HG03469 (cell line): ENCODE data around the gene LYRM4.

Source experiments
- ATAC-seq: cut with Tn5 transposase; IDR thresholded peaks from one replicate; pipeline ENCODE4 v1.9.1; 2021; ENCODE audit warnings: mild to moderate bottlenecking, moderate library complexity, moderate number of reproducible peaks; ENCODE audit not compliant: unreplicated experiment

LYRM4 gene

DNA sequence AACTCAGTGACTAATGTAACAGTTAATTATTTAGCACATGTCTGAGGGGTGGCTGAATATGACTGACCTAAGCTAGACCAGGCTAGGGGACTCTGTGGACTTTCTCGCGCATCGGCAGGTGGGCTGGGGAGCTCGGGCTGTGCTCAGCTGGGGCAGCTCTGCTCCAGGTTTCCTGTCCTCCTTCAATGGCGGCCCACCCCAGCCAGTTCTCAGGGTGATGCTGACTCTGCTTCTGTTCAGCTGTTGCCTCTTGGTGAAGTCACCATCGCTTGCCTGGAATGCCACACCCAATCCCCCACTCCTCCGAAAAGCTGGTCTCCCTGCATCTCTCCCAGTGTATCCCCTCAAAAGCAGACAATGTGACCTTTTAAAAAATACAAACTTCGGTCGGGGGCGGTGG, 155.6 kb downstream of the LYRM4 start:
- ATAC-seq = no peak

GRCh38 chr6:5104667-5105066, 156.1 kb downstream of the LYRM4 start:
- ATAC-seq = no peak

DNA sequence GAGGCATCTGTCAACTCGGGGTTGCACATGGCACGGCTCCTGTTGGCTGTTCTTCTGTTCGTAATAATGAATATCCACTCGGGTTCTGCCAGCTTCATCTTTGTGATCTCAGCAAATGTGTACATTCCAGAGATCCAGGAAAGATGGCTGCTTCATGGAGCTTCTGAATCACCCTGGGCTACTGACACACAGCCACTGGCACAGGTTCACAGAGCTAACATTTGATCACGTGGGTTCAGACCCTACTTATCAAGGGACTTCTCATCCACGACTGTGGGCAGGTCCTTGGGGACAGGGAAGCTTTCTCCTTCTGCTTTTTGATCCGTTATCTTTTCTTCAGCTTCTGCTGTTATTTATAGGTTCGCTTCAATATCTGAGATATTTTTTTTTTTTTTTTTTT, 157.5 kb downstream of the LYRM4 start:
- no peak for ATAC-seq

DNA sequence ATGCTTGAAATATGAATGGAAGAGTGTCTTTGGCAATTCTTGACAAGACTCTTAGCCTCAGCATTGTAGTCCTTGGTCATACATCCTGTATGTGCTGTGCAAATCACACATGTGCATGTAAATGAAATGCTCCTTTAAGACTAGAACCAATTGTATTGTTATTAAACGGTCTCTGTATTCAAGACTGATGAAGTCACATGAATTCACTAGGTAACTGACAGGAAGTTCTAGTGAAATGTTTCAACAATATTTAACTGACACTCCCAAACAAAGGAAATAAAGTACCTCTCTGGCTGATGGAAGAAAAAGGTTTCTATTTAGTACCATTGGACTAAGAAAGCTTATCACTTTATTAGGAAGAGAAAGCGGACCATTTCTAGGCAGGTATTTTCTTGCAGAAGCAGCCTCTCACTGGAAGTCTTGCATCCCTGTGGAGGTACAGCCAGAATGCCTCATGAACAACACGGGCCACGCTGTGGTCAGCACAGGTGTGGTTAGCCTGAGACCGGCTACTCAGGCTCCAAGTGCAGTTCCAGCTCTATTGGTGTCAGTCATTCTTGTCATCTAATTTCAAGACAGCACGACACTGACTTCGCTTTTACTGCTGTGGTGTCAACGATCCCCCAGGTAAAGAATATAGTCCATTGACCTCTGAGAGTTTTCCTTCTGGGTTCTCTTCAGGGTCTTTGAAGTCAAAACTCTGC, 158.3 kb downstream of the LYRM4 start:
- no peak for ATAC-seq

- no peak for ATAC-seq
Measured at GRCh38 chr6:5100806-5101205, 159.9 kb downstream of the LYRM4 start.

DNA sequence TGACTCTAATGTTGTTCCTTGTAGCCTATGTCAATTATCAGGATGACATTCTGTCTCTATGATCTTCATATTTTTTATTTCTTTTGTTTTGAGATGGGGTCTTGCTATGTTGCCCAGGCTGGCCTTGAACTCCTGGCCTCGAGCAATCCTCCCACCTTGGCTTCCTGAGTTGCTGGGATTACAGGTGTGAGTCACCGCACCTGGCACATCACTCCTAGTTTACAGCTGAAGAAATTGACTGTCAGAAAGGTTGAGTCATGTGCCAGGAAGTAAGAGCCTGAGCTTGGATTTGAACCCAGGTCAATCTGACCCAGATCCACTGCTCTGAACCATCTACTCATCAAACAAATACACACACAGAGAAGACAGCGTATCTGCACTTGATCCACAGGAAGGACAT, 161.2 kb downstream of the LYRM4 start:
- ATAC-seq = no peak

- ATAC-seq = no peak
Measured at GRCh38 chr6:5098501-5099270, 162.1 kb downstream of the LYRM4 start.

- ATAC-seq = no peak
Measured at GRCh38 chr6:5096482-5096881, 164.3 kb downstream of the LYRM4 start.

DNA sequence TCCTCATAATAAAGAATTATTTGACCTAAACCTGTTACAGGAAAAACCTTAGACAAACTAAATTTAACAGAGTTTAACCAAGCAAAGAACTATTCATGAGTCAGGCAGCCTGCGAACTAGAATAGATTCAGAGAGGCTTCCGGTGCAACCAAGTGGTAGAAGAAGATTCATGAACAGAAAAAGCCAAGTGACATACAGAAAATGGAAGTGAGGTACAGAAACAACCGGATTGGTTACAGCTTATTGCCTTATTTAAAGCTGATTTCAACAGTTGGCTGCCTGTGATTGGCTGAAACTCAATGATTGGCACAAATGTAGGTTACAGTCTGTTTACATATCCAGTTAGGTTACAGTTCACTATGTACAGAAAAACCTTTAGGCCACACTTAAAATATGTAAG, 165.5 kb downstream of the LYRM4 start:
- ATAC-seq = peak; percentile 46

- no peak for ATAC-seq
Measured at GRCh38 chr6:5094327-5094726, 166.4 kb downstream of the LYRM4 start.

DNA sequence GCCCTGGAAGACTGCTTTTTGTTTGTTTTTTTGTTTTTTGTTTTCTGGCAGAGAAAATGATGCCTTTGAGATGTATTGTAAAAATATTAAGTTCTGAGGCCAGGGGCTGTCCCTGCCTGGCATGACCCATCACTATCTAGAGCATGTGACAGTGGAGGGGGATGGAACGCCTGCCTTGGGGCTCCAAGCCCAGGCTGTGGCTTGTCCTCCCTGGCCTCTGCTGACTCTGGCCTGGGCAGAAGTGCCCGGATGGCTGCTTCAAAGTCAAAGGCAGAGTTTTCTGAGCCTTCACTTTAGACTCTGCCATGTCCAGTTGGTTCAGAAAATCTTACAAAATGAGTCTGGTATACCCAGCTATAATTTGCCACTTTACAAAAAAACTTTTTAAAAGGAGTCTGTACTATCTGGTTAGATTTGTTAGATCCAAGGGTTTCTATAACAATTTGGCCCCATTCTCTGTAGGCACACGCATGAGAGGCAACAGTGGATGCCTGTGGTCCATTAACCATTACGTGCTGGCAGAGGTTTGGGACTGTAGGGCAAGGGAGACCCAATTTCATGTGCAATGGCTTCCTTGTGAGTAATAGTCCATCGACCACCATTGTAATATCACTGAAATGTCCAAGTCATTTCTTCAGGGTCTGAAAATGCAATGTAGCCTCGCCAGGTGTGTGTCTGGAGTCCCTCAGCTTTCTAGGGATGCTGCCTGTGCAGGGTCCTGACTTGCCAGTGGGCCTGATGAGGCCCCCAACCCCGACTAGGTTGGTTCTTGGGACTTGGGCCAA, 167.3 kb downstream of the LYRM4 start:
- ATAC-seq = no peak

DNA sequence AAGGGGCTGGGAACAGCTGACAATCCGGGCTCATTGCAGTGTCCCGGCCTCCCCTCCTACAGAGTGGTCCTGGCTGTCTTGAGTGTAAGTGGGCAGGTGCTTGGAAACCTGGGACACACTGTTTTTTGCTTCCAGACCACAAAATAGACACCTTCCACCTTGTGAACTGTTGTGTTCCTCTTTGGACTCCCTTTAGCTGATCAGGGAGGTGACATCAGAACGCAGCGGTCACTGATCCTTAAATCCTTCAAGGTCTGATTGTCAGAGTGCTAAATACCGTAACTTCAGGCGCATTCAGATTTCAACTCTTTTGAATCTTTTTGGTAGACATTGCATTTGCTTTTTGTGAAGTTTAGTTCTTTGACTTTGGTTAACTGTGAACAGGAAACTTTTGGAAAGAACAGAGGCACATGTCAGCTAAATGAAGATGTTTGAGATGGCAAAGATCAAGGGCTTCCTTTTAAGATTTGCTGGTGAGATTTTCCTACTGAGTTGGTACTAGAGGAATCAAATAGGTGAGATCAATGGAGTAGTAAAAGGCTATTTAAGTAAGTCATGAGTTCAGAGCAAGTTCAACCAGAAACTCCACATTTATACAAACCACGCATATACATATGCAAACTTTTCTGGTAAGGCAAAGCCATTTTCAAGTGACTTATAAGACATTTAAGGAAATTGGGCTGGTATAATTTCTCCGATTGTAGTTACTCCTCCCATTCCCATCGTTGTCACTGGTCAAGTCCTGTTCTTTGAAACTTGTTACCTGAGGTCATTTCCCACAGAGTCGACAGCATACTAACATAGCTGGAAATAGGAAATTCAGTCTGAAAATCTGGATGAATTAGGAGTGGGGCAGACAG, 169.3 kb downstream of the LYRM4 start:
- ATAC-seq = no peak

GRCh38 chr6:5090603-5091002, 170.1 kb downstream of the LYRM4 start:
- ATAC-seq = no peak

DNA sequence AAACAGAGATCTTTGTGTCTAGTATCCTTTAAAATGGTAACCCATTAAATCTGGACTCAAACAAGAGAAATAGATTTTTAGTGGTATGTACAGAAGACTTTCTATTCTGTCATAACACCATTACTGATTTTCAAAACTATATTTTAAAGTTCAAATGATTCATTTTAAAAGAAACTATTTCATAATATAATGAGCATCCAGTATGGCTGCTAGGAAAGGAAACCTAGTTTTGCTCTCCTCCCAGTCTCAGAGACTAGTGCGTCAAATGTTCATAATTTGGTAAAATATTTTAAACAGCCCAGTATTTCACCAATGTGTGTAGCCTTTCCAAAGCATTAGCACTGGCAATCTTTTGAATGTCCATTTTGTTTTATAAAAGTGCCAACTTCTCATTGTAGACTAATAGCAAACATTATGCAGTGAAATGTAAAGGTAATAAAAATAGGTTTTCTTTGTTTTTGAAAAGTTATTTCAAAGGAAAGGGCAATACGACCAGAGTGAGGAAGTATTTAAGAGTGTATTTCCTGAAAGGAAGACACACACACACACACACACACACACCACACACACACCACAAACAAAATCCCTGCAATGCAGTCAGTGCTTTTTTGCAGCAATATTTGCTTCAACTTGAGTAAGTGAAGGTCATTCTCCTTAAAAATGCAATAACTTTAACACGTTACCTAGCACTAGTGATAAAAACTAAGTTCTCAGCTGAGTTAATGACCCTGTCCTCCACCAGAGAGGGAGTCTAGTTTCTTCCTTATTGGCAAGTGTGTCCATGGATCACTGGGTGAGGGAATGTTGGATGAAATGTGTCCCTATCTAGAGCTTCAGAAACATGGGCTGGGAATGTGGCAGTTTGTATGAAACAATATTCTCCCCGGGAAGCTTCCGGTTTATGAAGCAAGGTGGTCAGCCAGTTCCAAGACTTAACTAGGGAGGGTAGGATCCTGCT, 171.0 kb downstream of the LYRM4 start:
- no peak for ATAC-seq

DNA sequence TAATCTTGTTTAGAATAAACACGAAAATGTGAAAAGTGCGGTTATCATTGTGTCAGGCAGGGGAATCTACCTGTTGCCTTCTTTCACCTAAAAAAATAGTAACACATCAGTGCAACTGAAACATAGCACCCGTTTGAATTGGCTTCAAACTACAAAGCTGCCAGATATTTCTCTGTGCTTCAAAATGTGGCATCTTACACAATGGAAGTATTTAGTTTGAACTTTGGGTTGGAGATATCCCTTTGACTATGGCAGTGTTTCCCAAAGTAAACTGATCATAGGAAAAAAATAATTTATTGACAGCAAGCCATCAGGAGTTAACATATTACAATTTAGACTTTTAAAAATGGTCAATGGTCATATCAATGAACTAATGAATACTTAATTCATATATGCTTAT, 172.0 kb downstream of the LYRM4 start:
- no peak for ATAC-seq

DNA sequence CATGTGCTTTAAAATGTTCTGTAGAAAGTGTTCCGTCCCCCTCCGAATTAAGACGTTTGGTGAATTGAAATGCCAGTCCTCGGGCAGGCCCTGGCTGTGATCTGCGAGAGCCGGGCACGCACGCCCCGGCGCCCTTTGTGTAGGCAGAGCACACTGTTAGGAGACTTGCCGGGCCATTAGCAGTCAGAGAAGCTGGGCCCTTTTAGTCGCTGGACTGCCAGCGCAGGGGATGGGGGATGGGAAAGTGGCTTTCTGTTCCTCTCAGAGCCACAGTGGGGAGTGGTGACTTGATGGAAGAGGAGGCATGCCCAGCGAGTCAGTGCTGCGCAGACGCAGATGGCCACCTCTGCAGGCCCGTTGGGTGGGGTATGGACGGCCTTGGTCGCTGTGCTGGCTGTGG, 173.4 kb downstream of the LYRM4 start:
- no peak for ATAC-seq

- no peak for ATAC-seq
Measured at GRCh38 chr6:5086294-5086890, 174.4 kb downstream of the LYRM4 start.

GRCh38 chr6:5085648-5086293, 175.0 kb downstream of the LYRM4 start:
- ATAC-seq = no peak
